Measurements from ENCODE around the gene PRKACB. TPM values are rescaled to one million over a fixed set of nuclear protein-coding genes. Genes with fewer than 3 reads are reported as not detected.

Gene PRKACB
- total and polyA plus RNA-seq, 5 donors, result 21.0 to 53.5 (median 51.0) TPM

DNA sequence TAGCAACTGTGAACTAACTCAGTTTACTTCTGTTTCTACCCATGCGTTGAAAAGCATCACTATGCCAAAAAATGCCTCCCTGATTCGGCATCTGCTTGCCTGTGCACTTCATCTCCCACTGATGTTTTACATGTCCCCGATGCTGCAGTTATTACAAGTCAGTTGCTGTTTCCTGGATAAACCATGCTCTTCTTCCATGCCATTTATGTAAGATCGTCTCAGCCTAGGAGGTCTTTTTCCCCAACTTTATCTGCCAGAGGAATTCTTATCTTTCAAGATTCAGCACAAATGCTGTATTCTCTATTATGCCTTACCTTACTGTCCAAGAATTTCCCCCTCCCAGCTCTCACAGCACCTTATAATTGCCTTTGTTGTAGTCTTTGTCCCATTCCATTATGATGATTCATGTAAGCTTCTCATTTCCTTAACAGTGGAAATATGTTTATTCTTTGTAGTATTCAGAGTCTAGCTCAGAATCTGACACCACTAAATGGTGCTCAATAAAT lies 30.0 kb downstream of the PRKACB start:
- DNase-seq, result no peak
- no peak for ATAC-seq
- Histone ChIP-seq H3K27me3 (ENCODE audit: control insufficient read depth, insufficient read depth) (no peaks in the 10 kb centered on the region), H3K27ac (ENCODE audit: low read length) (no peak overlapping the region), H3K4me3 (ENCODE audit: low read length) (no peak overlapping the region), H3K4me1 (ENCODE audit: control insufficient read depth, insufficient read depth, low read length) (no peaks in the 10 kb centered on the region), H3K9me3 (ENCODE audit: control insufficient read depth, low read length) (no peaks in the 10 kb centered on the region)
- intact Hi-C loops (cut with DNase I), result no loop called here
- WGBS, result 63% methylated on average over 4 of the region's 4 CpGs

DNA sequence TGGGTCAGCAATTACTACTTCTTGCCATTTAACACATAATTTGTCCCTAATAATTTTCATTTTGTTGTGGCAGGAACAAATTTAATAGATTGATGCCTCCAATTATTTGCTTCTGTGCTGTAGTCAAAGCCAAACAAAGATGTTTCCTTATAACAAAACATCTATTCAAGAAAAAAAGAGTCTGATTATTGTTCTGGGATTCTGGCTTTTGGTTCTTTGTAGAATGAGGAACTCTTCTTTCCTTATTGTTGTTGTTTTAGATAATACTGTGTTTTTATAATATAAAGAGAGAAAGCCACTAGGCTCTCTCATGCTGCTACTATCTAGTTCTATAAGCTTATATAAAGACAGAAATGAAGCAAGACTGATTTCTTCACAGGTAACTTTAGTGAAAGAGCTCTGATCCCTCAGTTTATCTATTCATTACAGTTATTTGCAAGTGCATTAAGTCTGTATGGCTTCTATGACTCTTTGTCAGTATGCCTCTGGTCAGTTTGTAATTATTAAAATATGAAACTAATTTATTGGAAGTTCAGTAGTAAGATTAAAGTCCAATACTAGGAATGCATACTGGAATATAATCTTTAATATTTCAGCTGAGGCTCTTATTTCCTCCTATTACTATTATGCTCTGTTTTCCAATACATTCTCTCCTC lies 37.4 kb downstream of the PRKACB start:
- intact Hi-C loops (cut with DNase I), result no loop called here
- DNase-seq (no peak), ATAC-seq (no peak)
- Histone ChIP-seq H3K27me3 (ENCODE audit: control insufficient read depth, insufficient read depth) (no peaks in the 10 kb centered on the region), H3K9me3 (ENCODE audit: control insufficient read depth, low read length) (no peaks in the 10 kb centered on the region), H3K4me3 (ENCODE audit: low read length) (no peak overlapping the region), H3K4me1 (ENCODE audit: control insufficient read depth, insufficient read depth, low read length) (no peaks in the 10 kb centered on the region), H3K27ac (ENCODE audit: low read length) (no peak overlapping the region)

DNA sequence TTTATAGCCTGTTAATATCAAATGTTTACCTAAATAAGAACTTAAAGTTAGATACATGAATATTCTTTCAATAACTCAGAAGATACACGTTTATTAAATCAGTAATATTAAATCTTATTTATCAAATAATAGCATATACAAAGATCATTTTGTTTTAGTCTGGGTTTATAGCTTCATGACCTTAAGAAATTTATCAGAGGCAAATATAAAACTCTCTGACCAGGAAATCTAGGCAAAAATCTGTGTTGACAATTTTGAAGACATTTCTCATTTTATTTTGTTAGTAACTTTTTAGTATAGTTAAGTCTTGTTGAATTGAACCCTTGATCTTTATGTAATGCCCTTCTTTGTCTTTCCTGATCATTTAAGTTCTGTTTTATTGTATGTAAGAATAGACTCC lies 46.4 kb downstream of the PRKACB start:
- Histone ChIP-seq H3K27me3 (ENCODE audit: control insufficient read depth, insufficient read depth) (no peaks in the 10 kb centered on the region), H3K4me3 (ENCODE audit: low read length) (no peak overlapping the region), H3K27ac (ENCODE audit: low read length) (no peak overlapping the region), H3K9me3 (ENCODE audit: control insufficient read depth, low read length) (no peaks in the 10 kb centered on the region), H3K4me1 (ENCODE audit: control insufficient read depth, insufficient read depth, low read length) (no peaks in the 10 kb centered on the region)
- 90% methylated on average over 1 of the region's 1 CpG for WGBS
- intact Hi-C loops (cut with DNase I), result no loop called here
- no peak for ATAC-seq
- DNase-seq, result no peak

GRCh38 chr1:84192681-84193080 lies 48.6 kb downstream of the PRKACB start:
- H3K4me1 ChIP-seq (ENCODE audit: control insufficient read depth, insufficient read depth, low read length), result no peaks in the 10 kb centered on the region
- no peak overlapping the region for H3K4me3 ChIP-seq (ENCODE audit: low read length)
- ATAC-seq (no peak), DNase-seq (no peak)
- H3K27me3 ChIP-seq (ENCODE audit: control insufficient read depth, insufficient read depth), result no peaks in the 10 kb centered on the region
- intact Hi-C loops (cut with DNase I), result no loop called here
- H3K27ac ChIP-seq (ENCODE audit: low read length), result no peak overlapping the region
- WGBS, result 64% methylated on average over 3 of the region's 3 CpGs
- no peaks in the 10 kb centered on the region for H3K9me3 ChIP-seq (ENCODE audit: control insufficient read depth, low read length)

DNA sequence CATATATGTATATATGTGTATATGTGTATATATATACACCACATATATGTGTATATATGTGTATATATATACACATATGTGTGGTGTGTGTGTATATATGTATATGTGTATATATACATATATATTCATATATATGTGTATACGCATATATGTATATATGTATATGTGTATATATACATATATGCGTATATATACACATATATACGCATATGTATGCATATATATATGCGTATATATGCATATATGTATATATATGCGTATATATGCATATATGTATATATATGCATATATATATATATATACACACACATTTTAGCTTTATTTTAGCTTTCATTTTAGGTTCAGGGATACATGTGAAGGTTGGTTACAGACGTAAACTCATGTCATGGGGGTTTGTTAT lies 54.8 kb downstream of the PRKACB start:
- intact Hi-C loops (cut with DNase I), result no loop called here
- WGBS, result 94% methylated on average over 6 of the region's 6 CpGs
- no peaks in the 10 kb centered on the region for H3K27me3 ChIP-seq (ENCODE audit: control insufficient read depth, insufficient read depth)
- no peaks in the 10 kb centered on the region for H3K4me1 ChIP-seq (ENCODE audit: control insufficient read depth, insufficient read depth, low read length)
- no peaks in the 10 kb centered on the region for H3K9me3 ChIP-seq (ENCODE audit: control insufficient read depth, low read length)
- ATAC-seq (no peak), DNase-seq (no peak)
- no peak overlapping the region for H3K4me3 ChIP-seq (ENCODE audit: low read length)
- H3K27ac ChIP-seq (ENCODE audit: low read length), result no peak overlapping the region

GRCh38 chr1:84199257-84199656 lies 55.2 kb downstream of the PRKACB start:
- ATAC-seq (no peak), DNase-seq (no peak)
- H3K9me3 ChIP-seq (ENCODE audit: control insufficient read depth, low read length), result no peaks in the 10 kb centered on the region
- no peak overlapping the region for H3K4me3 ChIP-seq (ENCODE audit: low read length)
- H3K27me3 ChIP-seq (ENCODE audit: control insufficient read depth, insufficient read depth), result no peaks in the 10 kb centered on the region
- intact Hi-C loops (cut with DNase I), result no loop called here
- 98% methylated on average over 1 of the region's 1 CpG for WGBS
- H3K27ac ChIP-seq (ENCODE audit: low read length), result no peak overlapping the region
- no peaks in the 10 kb centered on the region for H3K4me1 ChIP-seq (ENCODE audit: control insufficient read depth, insufficient read depth, low read length)

DNA sequence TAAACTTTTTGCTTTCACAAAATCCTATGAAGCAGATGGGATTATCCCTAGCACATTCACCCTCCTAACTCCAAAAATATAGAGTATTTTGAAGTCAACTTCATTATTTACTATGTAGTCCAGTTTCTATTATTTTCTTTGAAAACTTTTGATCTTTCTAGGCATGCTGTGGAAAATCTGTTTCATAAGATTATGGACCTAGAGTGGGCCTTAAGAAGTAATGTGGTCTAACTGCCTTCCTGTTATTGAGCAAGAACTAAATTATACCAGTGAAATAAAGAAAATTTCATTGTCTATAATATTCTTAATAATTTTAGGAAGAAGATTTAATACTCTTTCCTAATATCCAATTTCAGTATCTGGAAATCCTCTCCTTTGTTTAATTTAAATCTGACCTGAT lies 58.1 kb downstream of the PRKACB start:
- ATAC-seq (no peak), DNase-seq (no peak)
- H3K27me3 ChIP-seq (ENCODE audit: control insufficient read depth, insufficient read depth), result no peaks in the 10 kb centered on the region
- H3K27ac ChIP-seq (ENCODE audit: low read length), result no peak overlapping the region
- intact Hi-C loops (cut with DNase I), result no loop called here
- no peak overlapping the region for H3K4me3 ChIP-seq (ENCODE audit: low read length)
- no peaks in the 10 kb centered on the region for H3K9me3 ChIP-seq (ENCODE audit: control insufficient read depth, low read length)
- H3K4me1 ChIP-seq (ENCODE audit: control insufficient read depth, insufficient read depth, low read length), result no peaks in the 10 kb centered on the region

DNA sequence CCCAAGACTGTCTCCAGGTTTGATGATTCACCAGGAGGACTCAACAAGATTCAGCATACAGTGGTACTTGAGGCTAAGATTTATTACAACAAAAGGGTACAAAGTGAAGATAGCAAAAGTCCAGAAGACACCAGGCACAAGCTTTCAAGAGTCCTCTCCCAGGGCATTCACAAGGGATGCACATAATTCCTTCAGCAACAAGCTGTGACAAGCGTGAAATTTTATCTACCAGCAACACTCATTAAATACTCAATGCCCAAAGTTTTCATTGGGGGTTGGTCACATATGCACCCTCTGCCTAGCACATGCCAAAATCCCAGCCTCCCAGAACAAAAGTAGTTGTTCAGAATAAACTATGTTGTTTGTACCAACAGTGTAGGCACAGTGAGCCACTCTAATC lies 62.3 kb downstream of the PRKACB start:
- H3K9me3 ChIP-seq (ENCODE audit: control insufficient read depth, low read length), result no peaks in the 10 kb centered on the region
- intact Hi-C loops (cut with DNase I), result no loop called here
- no peak overlapping the region for H3K4me3 ChIP-seq (ENCODE audit: low read length)
- no peaks in the 10 kb centered on the region for H3K27me3 ChIP-seq (ENCODE audit: control insufficient read depth, insufficient read depth)
- ATAC-seq, result no peak
- no peak for DNase-seq
- no peak overlapping the region for H3K27ac ChIP-seq (ENCODE audit: low read length)
- no peaks in the 10 kb centered on the region for H3K4me1 ChIP-seq (ENCODE audit: control insufficient read depth, insufficient read depth, low read length)
- 93% methylated on average over 1 of the region's 1 CpG for WGBS

GRCh38 chr1:84208935-84209334 lies 64.9 kb downstream of the PRKACB start:
- Histone ChIP-seq H3K27me3 (ENCODE audit: control insufficient read depth, insufficient read depth) (no peaks in the 10 kb centered on the region), H3K4me3 (ENCODE audit: low read length) (no peak overlapping the region), H3K27ac (ENCODE audit: low read length) (no peak overlapping the region), H3K9me3 (ENCODE audit: control insufficient read depth, low read length) (no peaks in the 10 kb centered on the region), H3K4me1 (ENCODE audit: control insufficient read depth, insufficient read depth, low read length) (no peaks in the 10 kb centered on the region)
- DNase-seq (no peak), ATAC-seq (no peak)
- intact Hi-C loops (cut with DNase I), result no loop called here

DNA sequence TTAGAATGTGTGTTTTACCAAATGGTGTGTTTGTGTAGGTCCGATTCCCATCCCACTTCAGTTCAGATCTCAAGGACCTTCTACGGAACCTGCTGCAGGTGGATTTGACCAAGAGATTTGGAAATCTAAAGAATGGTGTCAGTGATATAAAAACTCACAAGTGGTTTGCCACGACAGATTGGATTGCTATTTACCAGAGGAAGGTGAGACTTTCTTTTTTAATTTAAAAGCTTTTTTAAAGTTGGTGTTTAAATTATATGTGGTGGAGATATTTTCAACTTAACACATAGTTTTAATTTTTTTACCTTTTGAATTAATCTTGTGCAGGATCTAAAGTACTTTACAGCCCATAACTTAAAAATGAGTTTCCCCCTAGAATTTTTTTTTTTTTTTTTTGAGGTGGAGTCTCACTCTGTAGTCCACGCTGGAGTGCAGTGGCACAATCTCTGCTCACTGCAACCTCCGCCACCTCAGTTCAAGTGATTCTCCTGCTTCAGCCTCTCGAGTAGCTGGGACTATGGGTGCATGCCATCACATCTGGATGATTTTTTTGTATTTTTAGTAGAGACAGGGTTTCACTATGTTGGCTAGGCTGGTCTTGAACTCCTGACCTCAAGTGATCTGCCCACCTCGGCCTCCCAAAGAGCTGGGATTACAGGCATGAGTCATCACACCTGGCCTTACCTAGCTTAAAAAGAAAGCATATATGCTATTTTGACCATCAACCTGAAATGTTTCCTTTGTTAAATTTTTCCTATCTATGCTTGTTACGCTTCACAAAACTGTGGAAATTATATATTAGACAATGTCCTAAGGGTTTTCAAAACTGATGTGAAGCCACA lies 70.3 kb downstream of the PRKACB start:
- Histone ChIP-seq H3K4me1 (ENCODE audit: control insufficient read depth, insufficient read depth, low read length) (no peaks in the 10 kb centered on the region), H3K9me3 (ENCODE audit: control insufficient read depth, low read length) (no peaks in the 10 kb centered on the region), H3K27me3 (ENCODE audit: control insufficient read depth, insufficient read depth) (no peaks in the 10 kb centered on the region), H3K4me3 (ENCODE audit: low read length) (no peak overlapping the region), H3K27ac (ENCODE audit: low read length) (no peak overlapping the region)
- WGBS, result 92% methylated on average over 8 of the region's 8 CpGs
- intact Hi-C loops (cut with DNase I), result no loop called here
- no peak for ATAC-seq
- DNase-seq, result no peak

GRCh38 chr1:84217239-84217638 lies 73.2 kb downstream of the PRKACB start:
- no peak overlapping the region for H3K27ac ChIP-seq (ENCODE audit: low read length)
- no peaks in the 10 kb centered on the region for H3K27me3 ChIP-seq (ENCODE audit: control insufficient read depth, insufficient read depth)
- no peak overlapping the region for H3K4me3 ChIP-seq (ENCODE audit: low read length)
- H3K4me1 ChIP-seq (ENCODE audit: control insufficient read depth, insufficient read depth, low read length), result no peaks in the 10 kb centered on the region
- ATAC-seq, result no peak
- intact Hi-C loops (cut with DNase I), result no loop called here
- no peak for DNase-seq
- no peaks in the 10 kb centered on the region for H3K9me3 ChIP-seq (ENCODE audit: control insufficient read depth, low read length)

Data from right cardiac atrium (tissue), 5 donors.